ENCODE results near the gene DHRS13. TPM values are rescaled to one million over a fixed set of nuclear protein-coding genes. Genes with fewer than 3 reads are reported as not detected.

The DHRS13 gene
- total and polyA plus RNA-seq, 10 of the 15 experiments (the other 5 are each of a cell fraction or from before 2014, with no cell fraction given): 0.18 to 55.2 (median 31.3) TPM; not detected in 1

- no peak for DNase-seq (ENCODE audit: low read depth, low spot score)
- intact Hi-C loops (cut with micrococcal nuclease; ENCODE audit: unreplicated experiment): no loop called here
- no peak overlapping the region for H3K27ac ChIP-seq (ENCODE audit: control insufficient read depth, insufficient read depth)
- in situ Hi-C loops (cut with MboI): loop anchor here (25.0 kb wide), 1 partner anchor 1404 kb away; no protein-coding TSS in a partner anchor
- no peak overlapping the region for H3K4me3 ChIP-seq
- no peak for TF ChIP-seq NFYA (IDR thresholded peaks at IDR 0.05; ENCODE audit: borderline replicate concordance, low read depth, low read length)
- TF ChIP-seq PRDM15 (CRISPR knock-in tag; IDR thresholded peaks at IDR 0.05): no peak
- peak; percentile 76 for TF ChIP-seq PKNOX1 (IDR thresholded peaks at IDR 0.05)
- TF ChIP-seq ZNF217 (IDR thresholded peaks at IDR 0.05): no peak
- FAIRE-seq: no peak
- H3K9ac ChIP-seq (ENCODE audit: control insufficient read depth, insufficient read depth, low read length): no peak overlapping the region
- CTCF ChIA-PET: interaction anchor here (1.0 to 5.4 kb wide), 7 partner anchors 11 to 164 kb away, joined by 4 to 26 read pairs (median 6); partner anchors contain the start of gene DHRS13
- ATAC-seq: no peak
- H2AFZ ChIP-seq (ENCODE audit: control insufficient read depth, low read depth, low read length): no peak overlapping the region
- no TSS peak for BruUV-seq (replicated peaks)
- POLR2A ChIA-PET: interaction anchor here (1.0 to 3.1 kb wide), 6 partner anchors 11 to 164 kb away, joined by 3 to 15 read pairs (median 9); no protein-coding TSS in a partner anchor
- SMC1A ChIA-PET (ENCODE audit: uncharacterized antibody, unreplicated experiment): interaction anchor here (0.9 to 4.3 kb wide), 6 partner anchors 10 to 164 kb away, joined by 3 to 19 read pairs (median 10); partner anchors contain the start of gene NEK8
- peaks cover 59% of the 10 kb centered on the region for H3K4me1 ChIP-seq (ENCODE audit: control insufficient read depth, insufficient read depth, low read length)
- H3K9me3 ChIP-seq (replicated peaks; ENCODE audit: control insufficient read depth, insufficient read depth, low read length): no peaks in the 10 kb centered on the region
- WGBS (ENCODE audit: insufficient coverage, insufficient replicate concordance, low lambda C conversion rate, missing lambda C conversion rate): 100% methylated on average over 1 of the region's 1 CpG
- RAD21 ChIA-PET (ENCODE audit: unreplicated experiment): interaction anchor here (0.8 to 3.4 kb wide), 4 partner anchors 10 to 164 kb away, joined by 3 to 9 read pairs (median 4); no protein-coding TSS in a partner anchor
- no peaks in the 10 kb centered on the region for H3K27me3 ChIP-seq (replicated peaks in 1 of 2; ENCODE audit: control insufficient read depth in 2 of 2, insufficient read depth in 2 of 2, low read length in 1 of 2)
- H4K20me1 ChIP-seq (ENCODE audit: control insufficient read depth, insufficient read depth): no peaks in the 10 kb centered on the region; the same call in 1 of the 2 replicates
- peaks cover 0 to 3% of the 10 kb centered on the region in 2 experiments; a peak in 3 of 4 replicates for H3K36me3 ChIP-seq (ENCODE audit: control insufficient read depth in 2 of 2, insufficient read depth in 2 of 2, low read length in 1 of 2)
- H3K79me2 ChIP-seq (ENCODE audit: control insufficient read depth, insufficient read depth, low read length): peaks cover 11% of the 10 kb centered on the region
- no peak overlapping the region for H3K4me2 ChIP-seq (ENCODE audit: control insufficient read depth, insufficient read depth)
These were observed 11.7 kb downstream of the DHRS13 start for GRCh38 chr17:28891201-28891600.

All from GM12878 (cell line).